ENCODE measurements around the gene RGL1. TPM values are rescaled to one million over a fixed set of nuclear protein-coding genes. Genes with fewer than 3 reads are reported as not detected.

Gene RGL1
- total RNA-seq, 1 experiment from 2014 or later = 4.8 TPM

DNA sequence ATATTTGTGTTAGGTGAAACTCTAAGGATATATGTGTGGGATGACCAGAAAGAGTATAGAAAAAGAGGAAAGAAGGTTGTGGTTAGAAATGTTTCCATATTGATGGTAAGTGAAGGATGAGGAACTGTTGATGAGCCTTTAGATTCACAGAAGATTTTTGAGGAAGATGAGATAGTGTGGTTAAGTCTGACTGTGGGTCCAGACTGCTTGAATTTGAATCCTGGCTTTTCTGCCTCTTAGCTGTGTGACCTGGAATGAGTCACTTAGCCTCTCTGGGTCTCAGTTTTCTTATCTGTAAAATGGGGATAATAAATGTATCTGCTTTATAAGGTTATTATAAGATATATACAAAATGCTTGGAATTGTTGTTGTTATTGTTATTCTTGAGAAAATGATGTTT lies 27.5 kb downstream of the RGL1 start:
- no peaks in the 10 kb centered on the region for H3K27me3 Mint-ChIP-seq (ENCODE audit: unreplicated experiment)
- peaks cover 9% of the 10 kb centered on the region for H3K4me1 Mint-ChIP-seq (ENCODE audit: low read depth, unreplicated experiment)

DNA sequence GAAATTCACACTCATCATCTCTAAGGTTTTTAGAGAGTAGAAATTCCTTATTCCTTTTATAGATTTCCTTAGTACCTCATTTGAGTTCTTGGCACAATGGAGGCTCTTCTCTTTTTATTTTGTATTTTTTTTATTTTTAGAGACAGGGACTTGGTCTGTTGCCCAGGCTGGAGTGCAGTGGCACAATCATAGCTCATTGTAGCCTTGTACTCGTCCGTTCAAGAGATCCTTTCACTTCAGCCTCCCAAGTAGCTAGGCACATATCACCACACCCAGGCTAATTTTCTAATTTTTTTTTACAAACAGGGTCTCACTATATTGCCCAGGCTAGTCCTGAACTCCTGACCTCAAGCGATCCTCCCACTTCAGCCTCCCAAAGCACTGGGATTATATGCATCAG lies 29.6 kb downstream of the RGL1 start:
- no peaks in the 10 kb centered on the region for H3K27me3 Mint-ChIP-seq (ENCODE audit: unreplicated experiment)
- CTCF ChIA-PET = no interaction called here
- H3K4me3 Mint-ChIP-seq (ENCODE audit: low read depth, unreplicated experiment) = no peak overlapping the region
- TF ChIP-seq, protein P1, sequence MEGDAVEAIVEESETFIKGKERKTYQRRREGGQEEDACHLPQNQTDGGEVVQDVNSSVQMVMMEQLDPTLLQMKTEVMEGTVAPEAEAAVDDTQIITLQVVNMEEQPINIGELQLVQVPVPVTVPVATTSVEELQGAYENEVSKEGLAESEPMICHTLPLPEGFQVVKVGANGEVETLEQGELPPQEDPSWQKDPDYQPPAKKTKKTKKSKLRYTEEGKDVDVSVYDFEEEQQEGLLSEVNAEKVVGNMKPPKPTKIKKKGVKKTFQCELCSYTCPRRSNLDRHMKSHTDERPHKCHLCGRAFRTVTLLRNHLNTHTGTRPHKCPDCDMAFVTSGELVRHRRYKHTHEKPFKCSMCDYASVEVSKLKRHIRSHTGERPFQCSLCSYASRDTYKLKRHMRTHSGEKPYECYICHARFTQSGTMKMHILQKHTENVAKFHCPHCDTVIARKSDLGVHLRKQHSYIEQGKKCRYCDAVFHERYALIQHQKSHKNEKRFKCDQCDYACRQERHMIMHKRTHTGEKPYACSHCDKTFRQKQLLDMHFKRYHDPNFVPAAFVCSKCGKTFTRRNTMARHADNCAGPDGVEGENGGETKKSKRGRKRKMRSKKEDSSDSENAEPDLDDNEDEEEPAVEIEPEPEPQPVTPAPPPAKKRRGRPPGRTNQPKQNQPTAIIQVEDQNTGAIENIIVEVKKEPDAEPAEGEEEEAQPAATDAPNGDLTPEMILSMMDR (IDR thresholded peaks at IDR 0.05; ENCODE audit: unreplicated experiment) = no peak
- no peak overlapping the region for H3K27ac Mint-ChIP-seq (ENCODE audit: unreplicated experiment)
- DNase-seq = no peak
- intact Hi-C loops (cut with micrococcal nuclease; ENCODE audit: unreplicated experiment) = no loop called here
- no peaks in the 10 kb centered on the region for H3K9me3 Mint-ChIP-seq (ENCODE audit: low read depth, unreplicated experiment)
- H3K4me1 Mint-ChIP-seq (ENCODE audit: low read depth, unreplicated experiment) = no peaks in the 10 kb centered on the region
- H3K36me3 Mint-ChIP-seq (ENCODE audit: insufficient read depth, unreplicated experiment) = no peaks in the 10 kb centered on the region
- BruUV-seq (replicated peaks) = no TSS peak

More for the DNA sequence above, 27.5 kb downstream of the RGL1 start:
- Mint-ChIP-seq H3K4me3 (ENCODE audit: low read depth, unreplicated experiment) (no peak overlapping the region), H3K9me3 (ENCODE audit: low read depth, unreplicated experiment) (no peaks in the 10 kb centered on the region), H3K27ac (ENCODE audit: unreplicated experiment) (no peak overlapping the region), H3K36me3 (ENCODE audit: insufficient read depth, unreplicated experiment) (no peaks in the 10 kb centered on the region)
- BruUV-seq (replicated peaks) = no TSS peak
- CTCF ChIA-PET = no interaction called here
- intact Hi-C loops (cut with micrococcal nuclease; ENCODE audit: unreplicated experiment) = no loop called here
- DNase-seq = no peak
- TF ChIP-seq, protein P1 (IDR thresholded peaks at IDR 0.05; ENCODE audit: unreplicated experiment) = no peak

DNA sequence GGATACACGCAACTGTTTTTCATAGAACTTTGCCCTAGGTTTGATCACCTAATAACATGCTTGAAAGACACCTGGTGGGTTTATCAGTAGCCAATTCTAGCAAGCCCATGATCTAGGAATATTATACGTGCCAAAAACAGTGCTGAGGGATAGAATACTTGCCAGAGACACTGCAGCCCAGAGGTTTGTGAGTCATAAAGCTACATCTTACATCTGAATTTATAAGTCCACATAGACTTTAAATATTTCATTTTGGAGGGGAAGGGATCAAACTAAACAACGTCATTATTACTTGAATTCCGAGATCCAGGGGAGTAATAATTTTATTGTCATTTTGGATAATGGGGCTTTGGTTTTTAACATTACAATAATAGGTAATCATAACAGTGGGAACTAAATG lies 31.7 kb downstream of the RGL1 start:
- TF ChIP-seq, protein P1 (IDR thresholded peaks at IDR 0.05; ENCODE audit: unreplicated experiment) = no peak
- Mint-ChIP-seq H3K9me3 (ENCODE audit: low read depth, unreplicated experiment) (no peaks in the 10 kb centered on the region), H3K36me3 (ENCODE audit: insufficient read depth, unreplicated experiment) (no peaks in the 10 kb centered on the region), H3K27me3 (ENCODE audit: unreplicated experiment) (no peaks in the 10 kb centered on the region), H3K27ac (ENCODE audit: unreplicated experiment) (no peak overlapping the region), H3K4me1 (ENCODE audit: low read depth, unreplicated experiment) (peaks cover 12% of the 10 kb centered on the region), H3K4me3 (ENCODE audit: low read depth, unreplicated experiment) (no peak overlapping the region)
- intact Hi-C loops (cut with micrococcal nuclease; ENCODE audit: unreplicated experiment) = no loop called here
- no TSS peak for BruUV-seq (replicated peaks)
- DNase-seq = no peak
- CTCF ChIA-PET = no interaction called here

DNA sequence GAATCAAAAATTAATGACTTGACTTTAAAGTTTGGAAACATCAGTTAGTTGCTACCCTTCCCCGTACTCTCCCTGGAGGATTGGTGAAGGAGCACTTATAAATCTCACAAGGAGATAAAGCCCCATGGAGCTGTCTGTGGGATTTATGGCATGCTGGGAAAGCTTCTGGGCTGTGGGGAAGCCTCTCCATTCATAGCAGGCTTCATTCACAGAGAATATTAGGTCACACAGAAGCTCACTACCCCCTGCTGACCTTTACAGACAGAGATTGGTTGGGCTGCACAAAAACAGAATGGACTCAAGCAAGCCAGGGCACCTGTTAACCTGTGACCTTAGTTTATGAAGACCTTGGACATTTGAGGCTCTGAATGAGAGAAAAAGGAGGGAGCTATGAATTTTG lies 32.1 kb downstream of the RGL1 start:
- CTCF ChIA-PET = no interaction called here
- Mint-ChIP-seq H3K27ac (ENCODE audit: unreplicated experiment) (no peak overlapping the region), H3K4me3 (ENCODE audit: low read depth, unreplicated experiment) (no peak overlapping the region), H3K36me3 (ENCODE audit: insufficient read depth, unreplicated experiment) (peaks cover 5% of the 10 kb centered on the region), H3K4me1 (ENCODE audit: low read depth, unreplicated experiment) (peaks cover 17% of the 10 kb centered on the region), H3K9me3 (ENCODE audit: low read depth, unreplicated experiment) (no peaks in the 10 kb centered on the region), H3K27me3 (ENCODE audit: unreplicated experiment) (no peaks in the 10 kb centered on the region)
- intact Hi-C loops (cut with micrococcal nuclease; ENCODE audit: unreplicated experiment) = no loop called here
- no peak for DNase-seq
- TF ChIP-seq, protein P1 (IDR thresholded peaks at IDR 0.05; ENCODE audit: unreplicated experiment) = no peak
- BruUV-seq (replicated peaks) = no TSS peak
